Upper lobe of right lung (tissue), 1 donor: ENCODE results near the gene TRPM1. TPM values are rescaled to one million over a fixed set of nuclear protein-coding genes. Genes with fewer than 3 reads are reported as not detected.

Source experiments
- ATAC-seq: fragments of 200-7000 bp; cut with Tn5 transposase; one replicate; pipeline ENCODE4 v1.9.1; 2020; ENCODE audit warnings: mild to moderate bottlenecking, moderate library complexity
- DNase-seq: peaks from one replicate; pipeline ENCODE4 v3.0.0-alpha.2; 2020
- H3K27ac ChIP-seq: fragments of 200-600 bp; one replicate; pipeline ENCODE4 v1.8.0; 2022
- H3K27me3 ChIP-seq: fragments of 200-600 bp; one replicate; pipeline ENCODE4 v1.8.0; 2022; ENCODE audit warnings: mild to moderate bottlenecking
- H3K36me3 ChIP-seq: fragments of 200-600 bp; one replicate; pipeline ENCODE4 v1.8.0; 2022
- H3K4me1 ChIP-seq: fragments of 200-600 bp; one replicate; pipeline ENCODE4 v1.8.0; 2022
- H3K4me3 ChIP-seq: fragments of 200-600 bp; one replicate; pipeline ENCODE4 v1.8.0; 2022; ENCODE audit warnings: mild to moderate bottlenecking
- H3K9me3 ChIP-seq: fragments of 200-600 bp; one replicate; pipeline ENCODE4 v1.8.0; 2022
- intact Hi-C: fragments of 100-400 bp; cut with DNase I; formaldehyde crosslinking; loops from one replicate; pipeline ENCODE4 v1.11.0; 2022
- total RNA-seq: library from RNA; stranded (reverse); fragmentation: NEBNext Ultra II Directional; extraction: Animal tissue kit (Norgen Biotek cat#: 25700); gene quantifications from one replicate; pipeline ENCODE4 v1.2.1, GENCODE V29; 2021
- TF ChIP-seq, protein P1 (sequence below): fragments of 200-600 bp; IDR thresholded peaks from one replicate; pipeline ENCODE4 v1.8.0; 2022; ENCODE audit warnings: antibody characterized with exemption
- donor health status: DM: no; HTN: yes; CAD: no; lungs with severe emphysema.

TRPM1 gene
- total RNA-seq, 1 donor from 2014 or later, result not detected

DNA sequence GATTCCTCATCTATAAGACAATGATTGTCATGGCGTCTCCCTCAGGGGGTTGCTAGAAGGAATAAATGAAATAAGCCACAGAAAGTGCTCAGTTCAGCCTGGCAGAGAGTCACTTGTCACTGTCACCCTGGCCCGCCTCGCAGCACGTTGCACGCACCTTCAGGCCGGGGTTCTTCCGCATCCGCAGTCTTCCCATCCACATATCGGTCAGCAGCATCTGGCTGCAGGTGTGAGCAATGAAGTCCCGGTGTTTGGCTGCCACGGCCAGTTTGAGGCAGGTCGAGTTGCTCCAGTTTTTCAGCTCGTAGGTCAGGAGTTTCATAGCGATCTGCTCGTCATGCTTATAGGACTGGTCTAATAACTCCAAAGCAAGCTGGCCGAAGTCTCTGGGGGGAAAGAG lies 61.6 kb downstream of the TRPM1 start:
- no peak overlapping the region for H3K27ac ChIP-seq
- TF ChIP-seq, protein P1, sequence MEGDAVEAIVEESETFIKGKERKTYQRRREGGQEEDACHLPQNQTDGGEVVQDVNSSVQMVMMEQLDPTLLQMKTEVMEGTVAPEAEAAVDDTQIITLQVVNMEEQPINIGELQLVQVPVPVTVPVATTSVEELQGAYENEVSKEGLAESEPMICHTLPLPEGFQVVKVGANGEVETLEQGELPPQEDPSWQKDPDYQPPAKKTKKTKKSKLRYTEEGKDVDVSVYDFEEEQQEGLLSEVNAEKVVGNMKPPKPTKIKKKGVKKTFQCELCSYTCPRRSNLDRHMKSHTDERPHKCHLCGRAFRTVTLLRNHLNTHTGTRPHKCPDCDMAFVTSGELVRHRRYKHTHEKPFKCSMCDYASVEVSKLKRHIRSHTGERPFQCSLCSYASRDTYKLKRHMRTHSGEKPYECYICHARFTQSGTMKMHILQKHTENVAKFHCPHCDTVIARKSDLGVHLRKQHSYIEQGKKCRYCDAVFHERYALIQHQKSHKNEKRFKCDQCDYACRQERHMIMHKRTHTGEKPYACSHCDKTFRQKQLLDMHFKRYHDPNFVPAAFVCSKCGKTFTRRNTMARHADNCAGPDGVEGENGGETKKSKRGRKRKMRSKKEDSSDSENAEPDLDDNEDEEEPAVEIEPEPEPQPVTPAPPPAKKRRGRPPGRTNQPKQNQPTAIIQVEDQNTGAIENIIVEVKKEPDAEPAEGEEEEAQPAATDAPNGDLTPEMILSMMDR, result no peak
- ATAC-seq, result no peak
- H3K4me1 ChIP-seq, result no peaks in the 10 kb centered on the region
- intact Hi-C loops, result no loop called here
- no peak for DNase-seq
- no peak overlapping the region for H3K4me3 ChIP-seq
- H3K36me3 ChIP-seq, result no peaks in the 10 kb centered on the region
- no peaks in the 10 kb centered on the region for H3K9me3 ChIP-seq
- no peaks in the 10 kb centered on the region for H3K27me3 ChIP-seq

DNA sequence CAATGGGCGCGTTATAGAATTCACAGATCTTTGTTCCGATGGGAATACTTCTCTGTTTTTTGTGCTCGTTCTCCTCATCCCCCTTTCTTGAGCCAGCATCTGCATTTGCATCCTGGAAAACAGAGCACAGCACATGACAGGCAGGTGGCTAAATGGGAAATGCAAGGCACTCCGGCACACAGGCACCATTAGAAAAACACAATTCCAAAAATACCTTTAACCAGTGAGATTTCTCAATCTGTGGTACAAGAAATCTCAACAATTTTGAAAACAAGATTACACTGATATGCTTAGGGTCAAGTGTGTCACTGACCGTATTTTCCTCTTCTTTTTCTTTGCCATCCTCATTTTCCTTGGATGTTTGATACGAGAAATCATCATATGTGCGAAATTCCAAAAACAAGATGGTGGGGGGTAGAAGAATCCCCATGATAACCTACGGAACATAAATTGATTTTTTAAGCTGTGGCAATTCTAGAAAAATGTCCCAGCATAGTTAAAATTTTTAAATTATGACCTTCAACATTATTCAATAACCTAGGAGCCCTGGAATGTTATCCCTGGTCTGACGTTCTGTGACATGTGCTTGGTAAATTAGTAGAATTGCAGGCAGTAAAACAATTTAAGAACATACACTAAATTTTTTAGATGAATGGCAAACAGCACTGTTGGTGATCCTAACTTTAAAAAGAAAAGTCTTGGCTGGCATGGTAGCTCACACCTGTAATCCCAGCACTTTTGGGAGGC lies 63.6 kb downstream of the TRPM1 start:
- no peaks in the 10 kb centered on the region for H3K4me1 ChIP-seq
- no peak overlapping the region for H3K4me3 ChIP-seq
- intact Hi-C loops, result no loop called here
- no peaks in the 10 kb centered on the region for H3K27me3 ChIP-seq
- TF ChIP-seq, protein P1, result no peak
- ATAC-seq, result no peak
- H3K9me3 ChIP-seq, result no peaks in the 10 kb centered on the region
- no peak overlapping the region for H3K27ac ChIP-seq
- H3K36me3 ChIP-seq, result no peaks in the 10 kb centered on the region
- no peak for DNase-seq

DNA sequence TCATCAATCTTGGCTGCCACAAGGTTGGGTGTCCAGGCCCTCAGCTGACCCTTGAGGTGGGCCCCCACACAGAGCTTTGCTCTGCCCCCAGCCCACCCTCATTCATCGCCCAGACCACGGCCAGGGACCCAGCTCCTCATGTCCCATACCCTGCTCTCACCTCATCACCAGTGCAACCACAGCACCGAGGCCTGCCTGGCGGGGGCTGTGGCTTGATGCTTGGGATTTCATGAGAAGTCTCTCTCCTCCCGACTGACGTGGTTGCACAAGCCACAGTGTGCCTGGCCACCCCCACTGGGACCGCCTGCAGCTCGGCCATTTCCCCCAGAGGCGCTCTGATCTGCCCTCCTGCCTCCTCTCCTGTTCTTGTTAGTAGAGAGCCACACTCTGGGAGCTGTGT lies 64.7 kb downstream of the TRPM1 start:
- no peaks in the 10 kb centered on the region for H3K27me3 ChIP-seq
- no peak overlapping the region for H3K4me3 ChIP-seq
- no peak overlapping the region for H3K27ac ChIP-seq
- H3K9me3 ChIP-seq, result no peaks in the 10 kb centered on the region
- peak; percentile 41 for ATAC-seq
- no peaks in the 10 kb centered on the region for H3K36me3 ChIP-seq
- DNase-seq, result no peak
- TF ChIP-seq, protein P1, result no peak
- intact Hi-C loops, result no loop called here
- H3K4me1 ChIP-seq, result no peaks in the 10 kb centered on the region

DNA sequence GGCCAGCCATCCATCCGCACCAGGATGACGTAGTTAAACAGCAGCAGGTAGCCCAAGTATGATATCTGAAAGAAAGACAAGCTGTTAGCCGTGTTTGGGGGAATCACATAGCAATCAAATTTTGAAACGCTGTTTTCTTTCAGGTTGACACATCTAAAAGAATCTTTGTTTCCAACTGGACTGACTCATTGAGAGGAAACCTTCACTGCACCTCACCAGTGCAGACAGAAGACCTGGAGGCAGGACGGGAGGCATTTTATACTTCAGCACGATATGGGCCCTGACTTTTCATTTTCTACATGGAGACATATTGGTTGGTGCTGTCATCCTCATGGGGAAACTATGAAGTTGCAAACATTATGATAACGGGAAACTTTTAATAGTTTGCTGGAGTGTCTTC lies 65.9 kb downstream of the TRPM1 start:
- no peaks in the 10 kb centered on the region for H3K4me1 ChIP-seq
- intact Hi-C loops, result no loop called here
- TF ChIP-seq, protein P1, result no peak
- no peak for DNase-seq
- no peaks in the 10 kb centered on the region for H3K36me3 ChIP-seq
- ATAC-seq, result no peak
- no peak overlapping the region for H3K4me3 ChIP-seq
- no peak overlapping the region for H3K27ac ChIP-seq
- no peaks in the 10 kb centered on the region for H3K27me3 ChIP-seq
- H3K9me3 ChIP-seq, result no peaks in the 10 kb centered on the region

DNA sequence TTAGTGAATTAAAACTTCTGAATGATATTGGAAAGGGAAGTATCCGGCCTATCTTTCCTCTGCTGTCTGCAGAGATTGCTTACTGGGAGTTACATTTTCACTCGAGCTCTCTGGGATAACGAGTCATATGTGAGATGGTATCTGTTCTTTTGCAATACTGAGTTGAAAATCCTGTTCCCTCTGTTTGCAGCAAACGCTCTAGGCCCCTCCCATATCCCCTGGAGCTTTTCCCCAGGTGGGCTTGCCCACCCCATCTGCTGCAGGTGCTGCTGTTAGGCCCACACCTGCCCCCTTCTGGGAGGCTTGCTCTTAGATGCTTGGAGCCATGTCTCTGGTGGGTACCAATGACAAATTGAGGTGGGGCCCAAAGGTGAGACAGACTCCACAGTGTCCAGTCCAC lies 67.4 kb downstream of the TRPM1 start:
- Histone ChIP-seq H3K9me3 (no peaks in the 10 kb centered on the region), H3K36me3 (no peaks in the 10 kb centered on the region), H3K27me3 (no peaks in the 10 kb centered on the region), H3K27ac (no peak overlapping the region), H3K4me3 (no peak overlapping the region), H3K4me1 (no peaks in the 10 kb centered on the region)
- DNase-seq (no peak), ATAC-seq (no peak)
- TF ChIP-seq, protein P1, result no peak
- intact Hi-C loops, result no loop called here

DNA sequence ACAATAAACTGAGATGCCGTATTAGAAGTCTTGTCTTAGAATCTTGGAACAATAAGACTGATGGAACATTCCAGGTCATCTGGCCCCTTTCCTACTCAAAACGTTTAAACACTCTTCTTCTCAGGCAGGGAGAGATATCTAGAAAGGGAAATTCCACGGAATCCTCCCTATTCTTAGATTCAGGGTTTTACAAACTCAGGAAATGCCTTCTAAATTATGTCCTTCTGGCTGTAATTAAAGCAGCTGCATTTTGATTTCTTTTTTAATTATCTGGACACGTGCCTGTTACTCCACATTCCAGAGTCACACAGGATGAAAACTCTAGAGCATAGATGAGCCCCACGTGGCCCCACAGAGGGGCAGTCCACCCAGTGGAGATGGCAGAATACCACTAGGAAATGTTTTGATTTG lies 68.6 kb downstream of the TRPM1 start:
- no peak overlapping the region for H3K27ac ChIP-seq
- TF ChIP-seq, protein P1, result no peak
- no peaks in the 10 kb centered on the region for H3K4me1 ChIP-seq
- intact Hi-C loops, result no loop called here
- no peaks in the 10 kb centered on the region for H3K9me3 ChIP-seq
- H3K4me3 ChIP-seq, result no peak overlapping the region
- ATAC-seq (no peak), DNase-seq (no peak)
- H3K36me3 ChIP-seq, result no peaks in the 10 kb centered on the region
- no peaks in the 10 kb centered on the region for H3K27me3 ChIP-seq
